Activated CD8-positive, alpha-beta memory T cell treated with anti-CD3 and anti-CD28 coated beads, Interleukin-2, amount 10 ng/mL, durations not matched to agents 7 days and 5 days (primary cell): Measurements from ENCODE around the gene ZNF385A. TPM values are rescaled to one million over a fixed set of nuclear protein-coding genes. Genes with fewer than 3 reads are reported as not detected.

Experiments
- ATAC-seq: fragments of 150-1000 bp; cut with Tn5 transposase; one replicate; pipeline ENCODE4 v1.10.0; 2021; ENCODE audit warnings: moderate library complexity
- CTCF ChIA-PET: fragments of 350-600 bp; sonication (Branson Sonifier 250); formaldehyde crosslinking; loops from one replicate; lab custom pipeline; 2021; ENCODE audit warnings: antibody characterized with exemption; lab: Charles Lee
- DNase-seq: peaks from one replicate; pipeline ENCODE4 v3.0.0-alpha.2; 2020
- H3K27ac Mint-ChIP-seq: one replicate; pipeline ENCODE4 v1.8.0; 2021; ENCODE audit warnings: mild to moderate bottlenecking, mixed read lengths
- H3K27me3 Mint-ChIP-seq: one replicate; pipeline ENCODE4 v1.8.0; 2021; ENCODE audit warnings: mixed read lengths
- H3K36me3 Mint-ChIP-seq: one replicate; pipeline ENCODE4 v1.8.0; 2021; ENCODE audit warnings: mild to moderate bottlenecking, mixed read lengths
- H3K4me1 Mint-ChIP-seq: one replicate; pipeline ENCODE4 v1.8.0; 2021; ENCODE audit warnings: mixed read lengths
- H3K4me3 Mint-ChIP-seq: one replicate; pipeline ENCODE4 v1.8.0; 2021; ENCODE audit warnings: mild to moderate bottlenecking, moderate library complexity, mixed read lengths
- H3K9me3 Mint-ChIP-seq: one replicate; pipeline ENCODE4 v1.8.0; 2022; ENCODE audit warnings: low read depth, mixed read lengths
- total RNA-seq, 2 experiments: library from RNA; stranded (reverse); gene quantifications; one replicate each; pipeline ENCODE4 v1.2.3, GENCODE V29; 2021

Gene ZNF385A
- total RNA-seq, 2 experiments from 2014 or later: 0.30 to 0.91 TPM

- Mint-ChIP-seq H3K4me1 (peaks cover 8% of the 10 kb centered on the region), H3K9me3 (no peaks in the 10 kb centered on the region), H3K27ac (no peak overlapping the region), H3K36me3 (no peaks in the 10 kb centered on the region), H3K4me3 (no peak overlapping the region), H3K27me3 (peaks cover 3% of the 10 kb centered on the region)
- no peak for DNase-seq
- CTCF ChIA-PET: interaction anchor here (1.1 to 5.1 kb wide), 8 partner anchors 7 to 122 kb away, joined by 3 to 29 read pairs (median 4); no protein-coding TSS in a partner anchor
- no peak for ATAC-seq
These were observed 10.6 kb downstream of the ZNF385A start for GRCh38 chr12:54373649-54374561.

- Mint-ChIP-seq H3K4me3 (no peak overlapping the region), H3K36me3 (no peaks in the 10 kb centered on the region), H3K9me3 (no peaks in the 10 kb centered on the region), H3K27ac (no peak overlapping the region), H3K4me1 (peaks cover 16% of the 10 kb centered on the region), H3K27me3 (peaks cover 13% of the 10 kb centered on the region)
- DNase-seq (no peak), ATAC-seq (no peak)
- CTCF ChIA-PET: interaction anchor here (0.7 to 5.1 kb wide), 9 partner anchors 9 to 157 kb away, joined by 3 to 29 read pairs (median 3); no protein-coding TSS in a partner anchor
These were observed 12.3 kb downstream of the ZNF385A start for GRCh38 chr12:54372113-54372806.

GRCh38 chr12:54371328-54372112, 13.0 kb downstream of the ZNF385A start:
- Mint-ChIP-seq H3K9me3 (no peaks in the 10 kb centered on the region), H3K27ac (no peak overlapping the region), H3K4me1 (peaks cover 16% of the 10 kb centered on the region), H3K27me3 (peaks cover 18% of the 10 kb centered on the region), H3K4me3 (no peak overlapping the region), H3K36me3 (no peaks in the 10 kb centered on the region)
- DNase-seq (no peak), ATAC-seq (no peak)
- CTCF ChIA-PET: interaction anchor here (1.0 to 5.1 kb wide), 12 partner anchors 9 to 157 kb away, joined by 3 to 29 read pairs (median 4); no protein-coding TSS in a partner anchor

GRCh38 chr12:54370171-54370730, 14.3 kb downstream of the ZNF385A start:
- CTCF ChIA-PET: interaction anchor here (0.8 to 5.1 kb wide), 13 partner anchors 9 to 163 kb away, joined by 3 to 29 read pairs (median 3); partner anchors contain the start of gene COPZ1
- Mint-ChIP-seq H3K4me1 (peaks cover 16% of the 10 kb centered on the region), H3K9me3 (no peaks in the 10 kb centered on the region), H3K4me3 (no peak overlapping the region), H3K27me3 (peaks cover 18% of the 10 kb centered on the region), H3K36me3 (no peaks in the 10 kb centered on the region), H3K27ac (no peak overlapping the region)
- ATAC-seq (no peak), DNase-seq (no peak)

GRCh38 chr12:54369597-54370131, 14.9 kb downstream of the ZNF385A start:
- Mint-ChIP-seq H3K27ac (no peak overlapping the region), H3K36me3 (no peaks in the 10 kb centered on the region), H3K4me3 (no peak overlapping the region), H3K4me1 (peaks cover 21% of the 10 kb centered on the region), H3K9me3 (no peaks in the 10 kb centered on the region), H3K27me3 (peaks cover 18% of the 10 kb centered on the region)
- CTCF ChIA-PET: interaction anchor here (1.2 to 1.5 kb wide), 4 partner anchors 9 to 150 kb away, joined by 3 to 8 read pairs (median 6); no protein-coding TSS in a partner anchor
- ATAC-seq (no peak), DNase-seq (no peak)

GRCh38 chr12:54368709-54369596, 15.6 kb downstream of the ZNF385A start:
- CTCF ChIA-PET: interaction anchor here (0.6 to 4.5 kb wide), 36 partner anchors 10 to 155 kb away, joined by 3 to 80 read pairs (median 5); partner anchors contain the start of genes CBX5, HNRNPA1, NCKAP1L and ZNF385A
- H3K36me3 Mint-ChIP-seq: no peaks in the 10 kb centered on the region
- peak; percentile 92 for ATAC-seq
- H3K27me3 Mint-ChIP-seq: peaks cover 18% of the 10 kb centered on the region
- H3K9me3 Mint-ChIP-seq: no peaks in the 10 kb centered on the region
- no peak overlapping the region for H3K27ac Mint-ChIP-seq
- no peak overlapping the region for H3K4me3 Mint-ChIP-seq
- peaks cover 28% of the 10 kb centered on the region for H3K4me1 Mint-ChIP-seq
- DNase-seq: peak; percentile 93

- ATAC-seq (no peak), DNase-seq (no peak)
- peaks cover 36% of the 10 kb centered on the region for H3K4me1 Mint-ChIP-seq
- CTCF ChIA-PET: interaction anchor here (0.6 to 4.5 kb wide), 38 partner anchors 8 to 767 kb away, joined by 3 to 80 read pairs (median 5); partner anchors contain the start of genes CBX5, HNRNPA1, NCKAP1L and ZNF385A
- no peaks in the 10 kb centered on the region for H3K36me3 Mint-ChIP-seq
- no peak overlapping the region for H3K4me3 Mint-ChIP-seq
- H3K9me3 Mint-ChIP-seq: no peaks in the 10 kb centered on the region
- H3K27ac Mint-ChIP-seq: no peak overlapping the region
- H3K27me3 Mint-ChIP-seq: peaks cover 19% of the 10 kb centered on the region
These were observed 16.4 kb downstream of the ZNF385A start for GRCh38 chr12:54368025-54368708.

- ATAC-seq (peak; percentile 65), DNase-seq (peak; percentile 77)
- peak within 1 kb of the TSS; percentile 9 for H3K4me3 Mint-ChIP-seq
- peaks cover 20% of the 10 kb centered on the region for H3K27me3 Mint-ChIP-seq
- peaks cover 39% of the 10 kb centered on the region for H3K4me1 Mint-ChIP-seq
- no peaks in the 10 kb centered on the region for H3K9me3 Mint-ChIP-seq
- no peaks in the 10 kb centered on the region for H3K36me3 Mint-ChIP-seq
- H3K27ac Mint-ChIP-seq: peak within 1 kb of the TSS; percentile 47
- CTCF ChIA-PET: no interaction called here
These were observed 20.1 kb downstream of the ZNF385A start, which contains the start of gene GPR84 for GRCh38 chr12:54364413-54364812. GPR84 (minus strand) TSS chr12:54364486; CDS start chr12:54363851, 635 bp downstream.

- peaks cover 20% of the 10 kb centered on the region for H3K27me3 Mint-ChIP-seq
- no peaks in the 10 kb centered on the region for H3K9me3 Mint-ChIP-seq
- no peak overlapping the region for H3K27ac Mint-ChIP-seq
- ATAC-seq (no peak), DNase-seq (no peak)
- H3K36me3 Mint-ChIP-seq: no peaks in the 10 kb centered on the region
- CTCF ChIA-PET: interaction anchor here (1.0 to 7.5 kb wide), 7 partner anchors 16 to 112 kb away, joined by 3 to 79 read pairs (median 8); partner anchors contain the start of gene COPZ1
- no peak overlapping the region for H3K4me3 Mint-ChIP-seq
- H3K4me1 Mint-ChIP-seq: peaks cover 31% of the 10 kb centered on the region
These were observed 20.9 kb downstream of the ZNF385A start for GRCh38 chr12:54363618-54364017.

- Mint-ChIP-seq H3K27ac (no peak overlapping the region), H3K4me3 (no peak overlapping the region), H3K4me1 (peaks cover 25% of the 10 kb centered on the region), H3K9me3 (no peaks in the 10 kb centered on the region), H3K27me3 (peaks cover 18% of the 10 kb centered on the region), H3K36me3 (no peaks in the 10 kb centered on the region)
- ATAC-seq: no peak
- CTCF ChIA-PET: interaction anchor here (0.7 to 7.5 kb wide), 8 partner anchors 16 to 111 kb away, joined by 3 to 79 read pairs (median 6); partner anchors contain the start of gene COPZ1
- no peak for DNase-seq
These were observed 21.5 kb downstream of the ZNF385A start for GRCh38 chr12:54363047-54363446.
